Measurements from ENCODE around the gene PHYKPL. TPM values are rescaled to one million over a fixed set of nuclear protein-coding genes. Genes with fewer than 3 reads are reported as not detected.

The PHYKPL gene
- total and polyA plus RNA-seq, 2 of the 4 experiments (the other 2 are of a cell fraction): 10.0 to 24.5 TPM

- dilution Hi-C loops (cut with HindIII; ENCODE audit: low sequenced_read_pairs, unreplicated experiment): no loop called here
- no peak overlapping the region for H3K4ac ChIP-seq (ENCODE audit: low read depth, low read length)
- TF ChIP-seq MAFK (IDR thresholded peaks at IDR 0.05; ENCODE audit: low read depth, low read length) (no peak), RCOR1 (IDR thresholded peaks at IDR 0.05; ENCODE audit: insufficient replicate concordance, low read length) (no peak), USF2 (IDR thresholded peaks at IDR 0.05; ENCODE audit: low read depth, low read length) (no peak), POLR2A (IDR thresholded peaks at IDR 0.05; ENCODE audit: low read depth, low read length) (no peak), CHD1 (IDR thresholded peaks at IDR 0.05; ENCODE audit: low read depth, low read length) (no peak), CTCF (conservative IDR thresholded peaks at IDR 0.05; ENCODE audit: low read depth, low read length) (no peak), MAZ (IDR thresholded peaks at IDR 0.05; ENCODE audit: borderline replicate concordance, low read depth, low read length) (no peak), BHLHE40 (IDR thresholded peaks at IDR 0.05; ENCODE audit: low read depth, low read length) (no peak), RFX5 (IDR thresholded peaks at IDR 0.05; ENCODE audit: low read depth, low read length) (no peak), MXI1 (IDR thresholded peaks at IDR 0.05; ENCODE audit: borderline replicate concordance, low read depth, low read length) (no peak), SMC3 (IDR thresholded peaks at IDR 0.05; ENCODE audit: low read depth, low read length) (no peak), RAD21 (IDR thresholded peaks at IDR 0.05; ENCODE audit: low read length) (no peak), CEBPB (IDR thresholded peaks at IDR 0.05; ENCODE audit: low read depth, low read length) (no peak)
- TF ChIP-seq, protein P1, sequence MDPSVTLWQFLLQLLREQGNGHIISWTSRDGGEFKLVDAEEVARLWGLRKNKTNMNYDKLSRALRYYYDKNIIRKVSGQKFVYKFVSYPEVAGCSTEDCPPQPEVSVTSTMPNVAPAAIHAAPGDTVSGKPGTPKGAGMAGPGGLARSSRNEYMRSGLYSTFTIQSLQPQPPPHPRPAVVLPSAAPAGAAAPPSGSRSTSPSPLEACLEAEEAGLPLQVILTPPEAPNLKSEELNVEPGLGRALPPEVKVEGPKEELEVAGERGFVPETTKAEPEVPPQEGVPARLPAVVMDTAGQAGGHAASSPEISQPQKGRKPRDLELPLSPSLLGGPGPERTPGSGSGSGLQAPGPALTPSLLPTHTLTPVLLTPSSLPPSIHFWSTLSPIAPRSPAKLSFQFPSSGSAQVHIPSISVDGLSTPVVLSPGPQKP (IDR thresholded peaks at IDR 0.05; ENCODE audit: borderline replicate concordance, low read depth, low read length): no peak
These were observed 15.2 kb upstream of the PHYKPL start for GRCh38 chr5:178247481-178248456.

More at GRCh38 chr5:178247481-178248456, 15.2 kb upstream of the PHYKPL start:
- Histone ChIP-seq H3K4me3 (ENCODE audit: insufficient read depth, low read depth, low read length) (no peak overlapping the region), H3K56ac (ENCODE audit: extremely low read depth, insufficient read depth, low read length) (no peak overlapping the region), H4K5ac (ENCODE audit: low read depth, low read length) (no peak overlapping the region), H2BK20ac (ENCODE audit: low read depth, low read length) (no peak overlapping the region), H4K8ac (ENCODE audit: low read depth in 2 of 2, low read length in 2 of 2) (no peak overlapping the region), H3K27me3 (ENCODE audit: control insufficient read depth, insufficient read depth, low read length) (peaks cover 3% of the 10 kb centered on the region; the same call in 1 of the 2 replicates), H3K14ac (replicated peaks; ENCODE audit: low read depth, low read length) (no peak overlapping the region), H3K4me1 (ENCODE audit: control insufficient read depth, insufficient read depth, low read length) (peaks cover 2% of the 10 kb centered on the region; the same call in 1 of the 2 replicates), H3K9me1 (ENCODE audit: insufficient read depth, low read length) (no peaks in the 10 kb centered on the region), H3K79me1 (ENCODE audit: low read depth in 1 of 2, low read length in 2 of 2) (no peaks in the 10 kb centered on the region), H2AK5ac (ENCODE audit: low read depth, low read length) (no peak overlapping the region), H3K27ac (ENCODE audit: insufficient read depth, low read length) (no peak overlapping the region), H2AK9ac (replicated peaks; ENCODE audit: low read depth, low read length, poor library complexity) (no peak overlapping the region), H3K9me3 (ENCODE audit: control insufficient read depth, insufficient read depth, low read length) (no peaks in the 10 kb centered on the region), H2AFZ (replicated peaks; ENCODE audit: low read length, poor library complexity) (no peak overlapping the region), H2BK15ac (ENCODE audit: low read depth, low read length) (no peak overlapping the region), H3K9ac (ENCODE audit: low read depth, low read length) (no peak overlapping the region), H4K91ac (ENCODE audit: insufficient read depth, low read depth, low read length) (no peak overlapping the region), H4K20me1 (ENCODE audit: insufficient read depth, low read length) (no peaks in the 10 kb centered on the region), H3K18ac (ENCODE audit: low read depth, low read length) (no peak overlapping the region), H3K23ac (ENCODE audit: low read depth, low read length) (no peak overlapping the region), H2BK5ac (ENCODE audit: low read depth, low read length, poor library complexity, severe bottlenecking) (no peak overlapping the region), H2BK120ac (ENCODE audit: low read depth, low read length) (no peak overlapping the region), H3K36me3 (ENCODE audit: control insufficient read depth, insufficient read depth, low read length) (no peaks in the 10 kb centered on the region), H3K4me2 (ENCODE audit: low read depth, low read length) (no peak overlapping the region)
- 73% methylated on average over 3 of the region's 24 CpGs; no CpG with 5 or more reads in 1 of the 2 experiments for WGBS, 2 experiments (ENCODE audit: extremely low coverage in 2 of 2, insufficient read length in 1 of 2)
- ChIA-PET CTCF (no interaction called here), POLR2A (ENCODE audit: unreplicated experiment) (no interaction called here)
- BruUV-seq (replicated peaks): no TSS peak
- intact Hi-C loops (cut with micrococcal nuclease) (no loop called here), in situ Hi-C loops (cut with MboI; ENCODE audit: low sequenced_read_pairs) (no loop called here)
- no peak for DNase-seq
- no peak for ATAC-seq (ENCODE audit: low read depth)

Measured in IMR-90 (cell line).